Mesendoderm (in vitro differentiated cells): ENCODE data around the gene FOXL2.

Experiments
- DNase-seq: peaks from one replicate; pipeline ENCODE4 v3.0.0; 2013
- H2AK5ac ChIP-seq: 2 replicates; pipeline ENCODE4 v1.6.1; 2013; ENCODE audit warnings: low read length, inconsistent platforms
- H2BK120ac ChIP-seq: 2 replicates; pipeline ENCODE4 v1.6.1; 2013; ENCODE audit warnings: low read depth, mild to moderate bottlenecking, low read length, moderate library complexity, mixed read lengths
- H2BK15ac ChIP-seq: replicated peaks from 2 replicates; pipeline ENCODE4 v1.6.1; 2013; ENCODE audit warnings: low read depth, mild to moderate bottlenecking, moderate library complexity
- H2BK5ac ChIP-seq: 2 replicates; pipeline ENCODE4 v1.6.1; 2013; ENCODE audit warnings: low read length, inconsistent platforms
- H3K18ac ChIP-seq: 2 replicates; pipeline ENCODE4 v1.6.1; 2013; ENCODE audit warnings: mild to moderate bottlenecking, low read length, mixed read lengths
- H3K23ac ChIP-seq: one replicate; pipeline ENCODE4 v1.6.1; 2013; ENCODE audit warnings: low read length
- H3K27ac ChIP-seq: 2 replicates; pipeline ENCODE4 v1.5.1; 2013; ENCODE audit warnings: low read depth, mild to moderate bottlenecking, inconsistent platforms, low read length, moderate library complexity
- H3K27me3 ChIP-seq: 2 replicates; pipeline ENCODE4 v1.6.1; 2013; ENCODE audit warnings: low read length, control low read depth, mild to moderate bottlenecking, inconsistent platforms; ENCODE audit not compliant: insufficient read depth, poor library complexity
- H3K36me3 ChIP-seq: 2 replicates; pipeline ENCODE4 v1.6.1; 2013; ENCODE audit warnings: low read length, inconsistent platforms; ENCODE audit not compliant: control insufficient read depth, insufficient read depth
- H3K4ac ChIP-seq: one replicate; pipeline ENCODE4 v1.6.1; 2013; ENCODE audit warnings: low read depth, mild to moderate bottlenecking, low read length, moderate library complexity
- H3K4me1 ChIP-seq: 2 replicates; pipeline ENCODE4 v1.6.1; 2013; ENCODE audit warnings: low read depth, low read length, inconsistent platforms; ENCODE audit not compliant: control insufficient read depth
- H3K4me2 ChIP-seq: 2 replicates; pipeline ENCODE4 v1.6.1; 2013; ENCODE audit warnings: low read length
- H3K4me3 ChIP-seq: 2 replicates; pipeline ENCODE4 v1.5.1; 2013; ENCODE audit warnings: mild to moderate bottlenecking, low read length
- H3K56ac ChIP-seq: one replicate; pipeline ENCODE4 v1.6.1; 2013; ENCODE audit warnings: low read length
- H3K79me1 ChIP-seq: 2 replicates; pipeline ENCODE4 v1.6.1; 2013; ENCODE audit warnings: low read length, inconsistent platforms
- H3K79me2 ChIP-seq: 2 replicates; pipeline ENCODE4 v1.6.1; 2013; ENCODE audit warnings: mild to moderate bottlenecking, low read length; ENCODE audit not compliant: control insufficient read depth, insufficient read depth
- H3K9ac ChIP-seq: 2 replicates; pipeline ENCODE4 v1.6.1; 2013; ENCODE audit warnings: low read length, inconsistent platforms
- H4K5ac ChIP-seq: one replicate; pipeline ENCODE4 v1.6.1; 2013; ENCODE audit warnings: low read length
- H4K8ac ChIP-seq: one replicate; pipeline ENCODE4 v1.6.1; 2013; ENCODE audit warnings: low read depth, mild to moderate bottlenecking, control low read depth, low read length, moderate library complexity
- WGBS: extraction: QIAGEN DNeasy Blood & Tissue Kit; methylation state at CpG from one replicate; pipeline ENCODE4 v1.1.7; 2013; ENCODE audit warnings: low lambda C conversion rate, missing lambda C conversion rate; ENCODE audit not compliant: insufficient coverage; ENCODE audit errors: extremely low coverage; 5-methylcytosine and 5-hydroxymethylcytosine counted together

The FOXL2 gene

GRCh38 chr3:138964264-138964663, 17.3 kb upstream of the FOXL2 start:
- Histone ChIP-seq H3K18ac (no peak overlapping the region), H3K23ac (no peak overlapping the region), H3K4me2 (no peak overlapping the region), H3K79me2 (no peaks in the 10 kb centered on the region), H2BK120ac (no peak overlapping the region), H4K8ac (no peak overlapping the region), H2AK5ac (no peak overlapping the region), H3K27me3 (no peaks in the 10 kb centered on the region), H3K36me3 (no peaks in the 10 kb centered on the region), H4K5ac (no peak overlapping the region), H3K4me1 (no peaks in the 10 kb centered on the region), H3K27ac (no peak overlapping the region), H2BK5ac (no peak overlapping the region), H3K9ac (no peak overlapping the region), H3K4me3 (no peak overlapping the region), H3K56ac (no peak overlapping the region), H2BK15ac (no peak overlapping the region), H3K4ac (no peak overlapping the region), H3K79me1 (no peaks in the 10 kb centered on the region)
- whole genome bisulfite sequencing = no CpG with 5 or more reads among the region's 2 CpGs
- no peak for DNase-seq

GRCh38 chr3:138962854-138963560, 16.1 kb upstream of the FOXL2 start:
- no peaks in the 10 kb centered on the region for H3K36me3 ChIP-seq
- H3K4me1 ChIP-seq = no peaks in the 10 kb centered on the region
- no peaks in the 10 kb centered on the region for H3K79me2 ChIP-seq
- H3K27ac ChIP-seq = no peak overlapping the region
- H3K9ac ChIP-seq = no peak overlapping the region
- H2AK5ac ChIP-seq = no peak overlapping the region
- no peak overlapping the region for H3K23ac ChIP-seq
- H2BK120ac ChIP-seq = no peak overlapping the region
- H2BK15ac ChIP-seq = no peak overlapping the region
- no CpG with 5 or more reads among the region's 8 CpGs for WGBS
- no peak overlapping the region for H3K56ac ChIP-seq
- H2BK5ac ChIP-seq = no peak overlapping the region
- DNase-seq = peak; percentile 3
- H3K4ac ChIP-seq = no peak overlapping the region
- no peaks in the 10 kb centered on the region for H3K27me3 ChIP-seq
- H4K5ac ChIP-seq = no peak overlapping the region
- no peak overlapping the region for H4K8ac ChIP-seq
- H3K4me3 ChIP-seq = no peak overlapping the region
- no peak overlapping the region for H3K18ac ChIP-seq
- no peak overlapping the region for H3K4me2 ChIP-seq
- no peaks in the 10 kb centered on the region for H3K79me1 ChIP-seq

GRCh38 chr3:138960417-138960852, 13.5 kb upstream of the FOXL2 start:
- Histone ChIP-seq H3K4ac (no peak overlapping the region), H3K27me3 (no peaks in the 10 kb centered on the region), H3K27ac (no peak overlapping the region), H3K23ac (no peak overlapping the region), H3K4me2 (no peak overlapping the region), H2BK15ac (no peak overlapping the region), H3K56ac (no peak overlapping the region), H3K36me3 (no peaks in the 10 kb centered on the region), H3K18ac (no peak overlapping the region), H2AK5ac (no peak overlapping the region), H2BK120ac (no peak overlapping the region), H3K4me3 (no peak overlapping the region), H3K79me1 (no peaks in the 10 kb centered on the region), H4K8ac (no peak overlapping the region), H2BK5ac (no peak overlapping the region), H3K4me1 (no peaks in the 10 kb centered on the region), H3K9ac (no peak overlapping the region), H4K5ac (no peak overlapping the region), H3K79me2 (no peaks in the 10 kb centered on the region)
- WGBS = no CpG with 5 or more reads among the region's 36 CpGs
- DNase-seq = no peak

- peak overlapping the region; percentile 73 for H3K56ac ChIP-seq
- no peak overlapping the region for H3K9ac ChIP-seq
- H3K4me1 ChIP-seq = peaks cover 4% of the 10 kb centered on the region
- no peak overlapping the region for H3K4me2 ChIP-seq
- no peak overlapping the region for H2BK15ac ChIP-seq
- H3K23ac ChIP-seq = no peak overlapping the region
- no peak overlapping the region for H3K27ac ChIP-seq
- no peak overlapping the region for H3K4ac ChIP-seq
- H2BK5ac ChIP-seq = no peak overlapping the region
- no peaks in the 10 kb centered on the region for H3K79me1 ChIP-seq
- no peak overlapping the region for H2AK5ac ChIP-seq
- H4K5ac ChIP-seq = no peak overlapping the region
- no peak overlapping the region for H3K18ac ChIP-seq
- H3K27me3 ChIP-seq = peaks cover 27% of the 10 kb centered on the region
- no peaks in the 10 kb centered on the region for H3K79me2 ChIP-seq
- H3K4me3 ChIP-seq = no peak overlapping the region
- H4K8ac ChIP-seq = no peak overlapping the region
- no peaks in the 10 kb centered on the region for H3K36me3 ChIP-seq
- no peak for DNase-seq
- H2BK120ac ChIP-seq = no peak overlapping the region
- no CpG with 5 or more reads among the region's 8 CpGs for WGBS
Observed at GRCh38 chr3:138950701-138951100, 3.8 kb upstream of the FOXL2 start.

- peaks cover 29% of the 10 kb centered on the region for H3K27me3 ChIP-seq
- H2BK15ac ChIP-seq = no peak overlapping the region
- H3K9ac ChIP-seq = peak overlapping the region; percentile 50
- H2AK5ac ChIP-seq = no peak overlapping the region
- H3K27ac ChIP-seq = no peak overlapping the region
- H3K4me1 ChIP-seq = peaks cover 4% of the 10 kb centered on the region
- DNase-seq = peak; percentile 67
- no peak overlapping the region for H3K18ac ChIP-seq
- no peaks in the 10 kb centered on the region for H3K79me1 ChIP-seq
- H3K4ac ChIP-seq = no peak overlapping the region
- no peak overlapping the region for H2BK120ac ChIP-seq
- H2BK5ac ChIP-seq = no peak overlapping the region
- peak overlapping the region; percentile 8 for H3K4me3 ChIP-seq
- H3K4me2 ChIP-seq = peak overlapping the region; percentile 62
- no peak overlapping the region for H3K23ac ChIP-seq
- no peak overlapping the region for H4K8ac ChIP-seq
- peak overlapping the region; percentile 73 for H3K56ac ChIP-seq
- no CpG with 5 or more reads among the region's 53 CpGs for WGBS
- no peaks in the 10 kb centered on the region for H3K36me3 ChIP-seq
- H4K5ac ChIP-seq = no peak overlapping the region
- H3K79me2 ChIP-seq = no peaks in the 10 kb centered on the region
Observed at GRCh38 chr3:138950006-138950644, 3.2 kb upstream of the FOXL2 start.
